NCI-H774 (cell line): ENCODE data around the gene BABAM1.
"Not testable (repeated sequence)": the region's sequence is repeated elsewhere in the genome, so short reads cannot be mapped to it uniquely, and the experiment has no call there.

Experiments used
- DNase-seq: peaks from one replicate; lab custom pipeline; 2025; lab: John Stamatoyannopoulos, UW

Gene BABAM1

DNA sequence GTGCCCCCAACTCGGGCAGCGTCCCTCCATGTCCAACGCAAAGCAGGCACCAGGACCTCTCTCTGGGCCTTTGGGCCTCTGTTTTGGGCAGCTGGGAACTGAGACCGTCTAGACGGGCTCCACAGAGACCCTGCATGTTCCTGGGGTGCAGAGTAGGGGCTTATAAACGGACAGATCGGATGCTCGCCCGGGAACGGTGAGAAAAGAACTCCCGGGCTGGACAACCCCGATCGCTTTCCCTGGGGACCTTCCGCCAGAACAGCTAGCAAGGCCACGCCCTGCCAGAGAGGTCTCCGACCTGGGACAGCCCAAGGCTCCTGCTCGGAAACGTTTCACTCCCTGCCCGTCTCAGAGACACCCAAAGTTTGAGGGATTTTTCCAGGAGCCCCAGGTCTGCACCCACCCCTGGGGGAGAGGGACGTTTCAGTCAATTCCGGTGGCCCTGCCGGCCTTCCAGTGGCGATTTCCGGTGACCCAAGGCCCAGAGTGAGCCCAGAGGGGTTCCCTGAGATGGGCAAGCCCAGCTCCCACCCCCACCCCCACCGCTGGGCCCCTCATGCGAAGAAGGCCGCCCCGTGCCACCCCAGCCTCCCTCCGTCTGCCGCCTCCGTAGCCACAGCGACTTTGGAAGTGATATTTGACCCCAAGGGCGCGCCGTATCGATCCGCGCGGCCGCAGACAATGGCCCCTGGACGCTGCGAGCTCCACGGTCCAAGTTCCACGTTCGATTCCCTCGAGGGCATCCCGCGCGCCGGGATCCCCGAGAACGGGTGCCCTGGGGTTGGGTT, 23.2 kb upstream of the BABAM1 start:
- DNase-seq: no peak

DNA sequence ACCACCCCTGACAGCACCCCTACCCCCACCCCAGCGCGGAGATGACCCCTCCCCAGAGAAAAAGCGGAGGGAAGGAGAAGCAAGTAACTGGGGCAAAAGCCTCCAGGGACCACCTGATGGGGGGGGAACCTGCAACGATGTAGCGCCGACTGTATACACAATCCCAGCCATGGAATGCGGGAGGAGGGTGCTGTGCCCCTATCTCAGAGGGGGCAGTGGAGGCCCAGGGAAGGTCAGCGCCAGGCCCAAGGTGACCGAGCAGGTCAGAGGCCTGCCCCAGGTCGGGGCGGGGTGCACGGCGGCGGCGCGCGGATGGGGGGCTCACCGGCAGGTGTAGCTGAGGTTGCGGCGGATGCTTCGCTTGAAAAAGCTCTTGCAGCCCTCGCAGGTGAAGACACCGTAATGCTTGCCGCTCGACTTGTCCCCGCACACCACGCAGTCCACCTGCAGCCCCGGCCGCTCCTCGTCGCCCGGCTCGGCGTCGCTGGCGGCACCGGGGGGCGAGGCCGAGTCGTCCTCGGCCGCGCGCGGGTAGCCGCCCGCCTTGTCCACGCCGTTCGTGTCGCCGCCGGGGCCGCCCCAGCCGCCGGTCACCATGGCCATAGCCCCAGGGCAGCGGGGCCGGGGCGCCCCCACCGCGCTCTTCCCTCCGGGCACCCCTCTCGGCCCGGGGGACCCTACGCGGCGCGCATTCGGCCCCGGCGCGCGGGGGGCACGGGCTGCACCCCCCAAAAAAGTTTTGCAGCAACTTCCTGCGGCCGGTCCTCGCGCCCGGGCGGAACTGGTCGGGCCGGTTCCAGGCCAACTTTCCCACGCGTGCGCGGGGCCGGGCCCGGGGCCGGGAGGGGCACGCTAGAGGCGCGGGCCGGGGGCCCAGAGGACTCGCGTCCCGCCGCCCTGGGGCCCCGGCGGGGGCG, 22.4 kb upstream of the BABAM1 start:
- DNase-seq: no peak

DNA sequence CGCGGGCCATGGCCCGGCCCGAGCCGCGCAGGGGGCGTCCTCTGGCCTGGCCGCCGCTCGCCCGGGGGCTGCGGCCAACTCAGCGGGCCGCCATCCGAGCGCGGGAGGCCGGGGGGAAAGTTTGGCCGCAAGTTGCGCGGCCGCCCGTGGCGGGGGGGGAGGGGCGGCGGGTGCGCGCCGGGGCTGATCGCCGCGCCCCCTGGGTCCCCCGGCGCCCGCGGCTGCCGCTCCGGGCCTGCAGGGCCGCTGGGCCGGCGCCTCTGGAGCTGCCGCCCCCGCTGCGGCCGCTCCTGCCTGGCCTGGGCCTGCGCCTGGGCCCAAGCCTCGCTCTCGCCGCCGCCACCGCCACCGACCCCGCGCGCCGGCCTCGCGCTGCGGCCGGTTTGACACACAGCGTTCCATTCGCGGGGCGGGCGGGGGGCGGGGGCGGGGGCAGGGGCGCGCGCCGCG, 21.7 kb upstream of the BABAM1 start, which contains the start of gene NR2F6:
Gene NR2F6 (minus strand): TSS at position 385 of the 450 bp plus-strand sequence. CDS start 699 bp downstream, outside the sequence.
- DNase-seq: no peak

DNA sequence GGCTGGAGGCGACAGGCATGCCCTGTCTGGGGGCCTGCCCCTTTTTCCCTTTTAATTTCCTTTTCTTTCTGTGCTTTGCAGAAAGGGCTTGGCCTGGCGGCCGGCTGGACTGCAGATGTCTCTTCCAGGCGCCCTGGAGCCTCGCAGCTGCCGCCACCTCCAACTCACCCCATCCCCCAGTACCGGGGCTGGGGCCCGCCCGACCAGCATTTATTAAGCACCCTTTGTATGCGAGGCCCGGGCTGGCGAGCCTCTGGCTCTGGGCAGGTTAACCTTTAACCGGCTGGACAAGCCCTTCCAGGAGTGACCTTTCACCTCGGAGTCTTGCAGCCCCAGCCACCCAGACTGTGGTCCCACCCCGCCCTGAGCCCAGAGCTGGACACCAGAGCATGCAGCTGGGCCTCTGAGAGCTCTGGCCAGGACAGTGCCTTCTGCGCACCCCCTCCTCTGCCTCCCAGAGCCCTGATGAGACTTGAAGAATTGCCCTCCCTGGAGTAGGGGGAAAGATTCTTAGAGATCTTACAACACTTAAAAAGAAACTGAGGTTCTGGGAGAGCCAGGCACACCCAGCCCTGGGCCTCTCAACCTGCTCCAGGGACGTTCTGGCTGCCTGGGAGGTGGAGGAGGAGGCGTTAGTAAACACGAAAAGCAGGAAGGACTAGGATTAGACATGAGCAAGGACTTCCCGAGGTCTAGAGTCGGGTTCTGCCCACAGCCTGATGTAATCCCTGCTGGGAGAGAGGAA, 20.4 kb upstream of the BABAM1 start:
- peak; percentile 18 for DNase-seq

DNA sequence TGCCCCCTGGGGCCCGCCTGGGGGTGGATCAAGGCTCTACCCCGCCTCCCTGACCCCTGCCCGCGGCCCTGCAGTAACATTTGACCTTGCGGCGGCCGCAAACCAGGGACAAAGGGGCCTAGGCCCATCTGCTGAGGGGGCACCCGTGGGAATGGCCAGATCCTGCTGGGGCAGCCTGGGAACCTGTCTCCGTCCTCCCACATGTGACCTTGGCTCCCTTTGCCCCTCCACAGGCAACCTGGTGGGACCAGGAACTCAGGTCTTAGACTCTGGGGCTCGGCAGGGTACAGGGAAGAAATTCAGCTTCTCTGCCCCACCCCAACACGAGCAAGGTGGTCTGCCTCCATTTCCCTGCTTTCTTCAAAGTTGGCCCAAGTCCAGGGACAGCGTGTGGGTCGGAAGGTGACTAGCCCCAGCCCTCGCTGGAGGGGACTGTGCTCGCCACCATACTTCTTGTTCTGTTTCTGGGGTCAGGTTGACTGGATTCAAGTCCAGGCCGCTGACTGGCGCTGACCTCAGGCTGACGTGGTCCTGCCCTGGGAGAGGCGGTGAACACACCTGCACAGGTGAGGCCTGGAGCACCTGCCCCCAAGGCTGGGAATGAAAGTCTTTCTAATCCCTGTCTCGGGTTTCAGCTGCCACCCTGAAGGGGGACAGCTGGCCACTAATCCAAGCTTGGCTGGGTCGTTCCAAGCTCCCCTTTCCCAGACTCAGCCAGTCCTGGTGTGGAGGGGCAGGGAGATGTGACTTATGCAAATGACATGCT, 19.0 kb upstream of the BABAM1 start:
- DNase-seq: no peak

DNA sequence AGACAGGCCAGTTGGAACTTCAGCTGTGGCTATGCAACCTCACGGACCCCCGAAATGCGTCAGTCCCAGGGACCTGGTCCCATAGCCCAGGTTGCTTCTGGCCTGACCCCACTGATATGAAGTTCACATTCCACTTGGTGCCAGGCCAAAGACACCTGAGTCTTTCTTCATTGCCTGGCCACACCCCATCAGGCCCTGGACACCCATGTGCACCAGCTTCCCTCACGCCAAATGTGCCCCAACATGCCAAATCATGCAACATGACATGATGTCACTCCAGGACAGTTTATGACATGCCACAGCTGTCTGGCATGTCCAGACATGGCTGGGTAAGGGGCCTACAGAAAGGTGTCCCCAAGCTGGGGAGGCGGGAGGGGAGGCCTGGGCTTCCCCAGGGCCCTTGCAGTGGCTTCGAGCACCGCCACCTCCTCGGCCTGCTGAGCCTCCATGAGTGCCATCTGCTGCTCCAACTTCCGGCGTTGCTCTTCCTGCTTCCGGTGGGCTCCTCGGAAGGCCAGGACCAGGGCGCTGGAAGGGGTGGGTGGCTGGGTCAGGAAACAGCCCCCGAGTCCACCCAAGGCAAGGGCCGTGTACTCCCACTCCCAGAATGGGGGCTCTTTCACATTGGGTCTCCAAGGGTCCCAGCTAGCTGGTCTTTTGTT, 17.2 kb upstream of the BABAM1 start:
- no peak for DNase-seq

DNA sequence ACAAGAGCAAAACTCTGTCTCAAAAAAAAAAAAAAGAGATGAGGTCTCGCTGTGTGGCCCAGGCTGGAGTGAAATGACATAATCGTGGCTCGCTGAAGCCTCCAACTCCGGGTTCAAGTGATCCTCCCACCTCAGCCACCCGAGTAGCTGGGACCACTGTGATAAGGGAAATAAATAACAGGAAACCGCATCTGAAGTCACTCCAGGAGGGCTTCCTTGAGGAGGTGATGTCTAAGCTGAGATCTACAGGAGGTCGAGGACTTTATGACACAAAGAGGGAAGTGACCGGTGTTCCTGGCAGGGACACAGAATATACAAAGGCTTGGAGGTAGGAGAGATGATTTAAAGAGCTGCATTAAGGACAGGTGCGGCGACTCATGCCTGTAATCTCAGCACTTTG, 12.6 kb upstream of the BABAM1 start:
- DNase-seq: no peak

DNA sequence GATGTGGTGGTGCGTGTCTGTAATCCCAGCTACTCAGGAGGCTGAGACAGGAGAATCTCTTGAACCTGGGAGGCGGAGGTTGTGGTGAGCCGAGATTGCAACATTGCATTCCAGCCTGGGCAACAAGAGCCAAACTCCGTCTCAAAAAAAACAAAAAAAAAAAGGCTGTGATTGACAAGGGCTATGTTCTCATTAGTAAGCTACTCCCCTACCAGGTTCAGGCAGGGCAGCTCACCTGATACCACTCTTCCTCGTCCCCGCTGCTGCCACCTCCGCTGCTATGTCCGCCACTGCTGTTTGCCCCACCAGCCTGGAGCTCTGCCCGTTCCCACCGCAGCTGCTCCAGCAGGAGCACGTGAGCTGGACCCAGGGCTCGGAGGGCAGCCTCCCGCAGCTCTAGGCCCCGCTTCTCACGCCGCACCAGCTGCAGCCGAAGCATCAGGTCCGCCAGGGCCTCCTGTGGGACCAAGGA, 12.1 kb upstream of the BABAM1 start:
- peak; percentile 10 for DNase-seq

DNA sequence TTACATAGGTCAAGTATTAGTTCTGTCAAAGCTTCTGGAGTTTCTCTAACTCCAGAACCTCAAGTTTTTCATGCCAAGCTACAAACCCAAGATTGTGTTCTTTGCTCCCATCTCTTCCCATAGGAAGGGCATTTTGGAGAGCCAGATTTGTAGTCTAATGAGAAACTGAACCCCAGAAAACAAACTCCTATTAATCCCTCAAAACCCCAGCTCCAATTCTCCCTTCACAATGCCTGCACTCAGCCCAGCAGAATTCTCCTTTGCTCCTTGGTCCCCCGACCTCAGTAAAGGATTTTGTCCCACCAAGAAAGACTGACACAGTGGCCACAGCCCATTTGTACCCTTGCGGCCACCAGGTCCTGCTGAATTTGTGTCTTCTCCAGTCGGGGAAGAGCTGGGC, 11.1 kb upstream of the BABAM1 start:
- DNase-seq: no peak

DNA sequence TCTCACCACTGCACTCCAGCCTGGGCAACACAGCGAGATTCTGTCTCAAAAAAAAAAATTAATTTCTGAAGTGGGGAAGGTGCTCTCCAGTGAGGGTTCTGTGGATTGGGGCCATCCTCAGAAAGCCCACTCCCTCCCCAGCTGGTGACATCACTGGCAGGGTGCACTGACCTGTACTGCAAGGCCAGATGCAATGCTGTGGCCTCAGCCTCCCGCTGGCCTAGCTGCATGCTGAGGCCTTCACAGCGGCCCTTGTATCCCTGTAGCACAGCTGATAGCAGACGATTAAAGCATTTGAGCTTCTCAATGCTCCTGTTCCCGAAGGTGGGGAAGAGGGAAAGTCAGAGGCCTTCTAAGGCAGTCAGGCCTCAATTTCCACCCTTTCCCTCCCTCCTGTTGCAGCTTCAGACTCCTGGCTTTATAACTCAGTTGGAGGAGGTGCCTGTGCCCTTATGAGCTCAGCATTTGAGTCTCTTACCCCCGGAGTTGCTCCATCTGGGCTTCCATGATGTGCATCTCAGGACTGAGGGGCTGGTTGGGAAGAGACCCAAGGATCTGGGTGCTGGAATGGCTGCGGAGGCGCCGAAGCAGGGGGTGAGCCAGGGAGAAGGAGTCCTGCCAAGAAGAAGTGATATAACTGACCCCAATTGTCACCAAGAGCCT, 8.0 kb upstream of the BABAM1 start:
- DNase-seq: no peak

DNA sequence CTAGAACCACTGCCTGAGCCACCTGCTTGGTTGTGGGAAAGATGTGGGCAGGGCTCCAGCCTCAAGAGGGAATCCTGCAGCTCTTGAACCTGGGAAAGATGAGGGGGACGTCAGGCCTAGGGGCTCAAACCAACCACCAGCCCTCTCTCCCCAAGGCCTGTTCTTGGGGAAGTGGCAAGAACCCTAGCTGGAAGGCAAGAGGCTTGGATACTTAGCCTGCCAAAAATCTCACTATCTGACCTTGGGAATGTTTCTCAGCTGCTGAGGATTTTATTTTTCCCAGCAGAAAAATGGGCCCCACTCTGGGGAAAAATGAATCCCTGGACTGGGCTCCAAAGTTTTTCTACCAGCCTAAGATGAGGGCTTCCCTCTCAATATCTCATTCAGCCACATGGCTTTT, 7.3 kb upstream of the BABAM1 start:
- DNase-seq: no peak

DNA sequence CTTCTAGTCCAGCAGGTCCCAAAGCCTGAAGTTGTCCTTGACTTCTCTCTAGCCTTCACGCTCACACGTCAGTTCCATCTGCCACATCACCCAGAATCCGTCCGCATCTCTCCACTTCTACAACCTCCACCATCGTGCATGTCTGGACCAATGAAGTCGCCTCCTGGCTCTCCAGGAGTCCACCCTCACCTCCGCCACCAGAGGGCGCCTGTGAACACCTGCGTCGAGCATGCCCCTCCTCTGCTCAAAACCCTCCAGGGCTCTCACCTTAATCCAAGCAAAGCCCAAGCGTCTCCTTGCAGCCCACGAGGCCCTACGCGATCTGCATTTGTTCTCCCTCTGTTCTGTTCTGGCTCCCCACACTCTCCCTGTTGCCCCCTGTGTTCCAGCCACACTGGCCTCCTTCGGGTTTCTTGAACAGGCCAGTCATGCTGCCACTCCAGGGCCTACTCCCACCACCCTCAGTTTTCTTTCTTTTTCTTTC, 6.4 kb upstream of the BABAM1 start:
- peak; percentile 81 for DNase-seq

DNA sequence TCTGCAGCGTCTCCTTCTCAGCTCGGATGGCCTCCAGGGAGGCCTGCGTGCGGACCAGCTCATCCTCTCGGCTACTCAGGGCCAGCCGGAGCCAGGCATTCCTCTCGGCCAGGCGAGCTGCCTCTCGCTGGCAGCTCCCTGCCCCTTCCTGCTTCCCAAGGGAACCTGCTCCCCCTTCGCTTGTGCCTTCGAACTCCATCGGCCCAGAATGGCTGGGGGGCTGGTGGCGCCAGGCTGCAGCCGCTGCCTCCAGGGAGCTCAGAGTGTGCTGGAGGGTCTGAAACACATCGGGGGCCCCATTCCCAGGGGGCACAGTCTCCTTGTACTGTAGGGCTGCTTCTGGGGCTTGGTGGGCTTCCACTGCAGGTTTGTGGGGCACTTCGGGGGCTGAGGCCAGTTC, 4.7 kb upstream of the BABAM1 start:
- no peak for DNase-seq

DNA sequence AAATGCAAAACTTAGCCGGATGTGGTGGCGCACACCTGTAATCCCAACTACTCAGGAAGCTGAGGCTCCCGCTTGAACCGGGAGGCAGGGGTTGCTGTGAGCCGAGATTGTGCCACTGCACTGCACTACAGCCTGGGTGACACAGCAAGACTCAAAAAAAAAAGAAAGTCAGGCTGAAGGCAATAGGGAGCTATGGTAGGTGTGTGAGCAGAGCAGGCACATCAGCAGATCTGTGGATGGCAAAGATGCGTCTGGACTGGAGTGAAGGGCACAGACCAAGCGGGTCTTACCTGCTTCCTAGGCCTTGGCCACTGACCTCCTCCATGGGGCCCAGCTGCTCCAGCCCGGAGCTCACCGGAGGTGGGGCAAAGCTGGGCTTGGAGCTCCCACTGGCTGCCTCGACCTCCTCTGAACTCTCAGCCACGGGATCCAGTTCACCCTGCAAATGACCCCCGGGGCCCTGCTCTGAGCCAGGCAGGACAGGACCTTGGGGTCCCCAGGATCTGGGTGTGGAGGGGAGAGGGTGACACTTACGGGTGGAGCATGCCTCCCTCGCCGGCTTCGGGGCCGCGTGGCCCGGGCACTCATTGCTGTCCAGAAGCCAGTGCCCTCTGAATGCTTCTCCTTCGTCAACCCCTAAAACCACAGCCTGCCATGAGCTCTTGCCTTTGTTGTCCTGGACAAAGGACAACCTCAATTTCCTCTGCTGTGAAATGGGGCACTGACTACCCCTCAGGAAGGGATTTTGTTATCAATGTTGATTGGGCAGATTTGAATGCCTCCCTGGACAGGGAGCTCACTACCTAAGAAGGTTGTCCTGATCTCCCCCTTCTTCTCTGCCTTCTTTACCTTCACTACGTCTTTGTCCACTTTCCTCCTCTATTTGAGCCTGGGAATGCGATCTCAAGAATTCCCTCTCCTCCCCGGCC, 3.3 kb upstream of the BABAM1 start:
- DNase-seq: no peak

DNA sequence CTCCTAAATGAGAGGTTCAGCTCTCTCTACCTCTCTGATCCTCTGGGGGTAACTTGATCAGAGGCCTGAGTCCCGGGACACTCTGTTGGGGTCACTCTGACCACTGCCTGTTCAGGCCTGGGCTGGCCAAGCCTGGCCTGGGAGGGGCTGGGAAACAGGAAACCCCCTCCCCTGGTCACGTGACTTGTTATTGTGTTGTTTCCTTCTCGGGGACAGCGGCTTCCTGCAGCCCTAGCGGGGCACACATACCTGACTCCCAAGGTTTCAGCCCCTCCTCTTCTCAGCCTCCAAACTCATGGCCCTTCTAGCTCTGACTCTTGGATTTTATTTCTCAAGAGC, 2.6 kb upstream of the BABAM1 start, which contains the start of gene USHBP1:
Gene USHBP1 (minus strand): TSS at position 105 of the 339 bp plus-strand sequence. CDS start 446 bp downstream, outside the sequence.
- no peak for DNase-seq

DNA sequence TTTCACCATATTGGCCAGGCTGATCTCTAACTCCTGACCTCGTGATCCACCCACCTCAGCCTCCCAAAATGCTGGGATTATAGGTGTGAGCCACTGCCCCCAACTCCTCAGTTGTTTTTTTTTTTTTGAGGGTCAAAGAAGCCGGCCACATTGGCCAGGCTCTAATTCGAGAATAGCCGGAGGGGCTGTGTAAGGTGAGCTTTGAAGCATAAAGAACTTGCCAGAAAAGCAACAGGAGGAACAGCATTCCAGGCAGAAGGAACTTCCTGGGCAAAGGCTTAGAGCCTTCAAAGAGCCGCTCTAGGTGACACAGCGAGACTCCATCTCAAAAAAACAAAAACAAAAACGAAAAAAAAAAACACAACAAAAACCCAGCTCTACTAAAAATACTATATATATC, 1.2 kb upstream of the BABAM1 start:
- DNase-seq: no peak

DNA sequence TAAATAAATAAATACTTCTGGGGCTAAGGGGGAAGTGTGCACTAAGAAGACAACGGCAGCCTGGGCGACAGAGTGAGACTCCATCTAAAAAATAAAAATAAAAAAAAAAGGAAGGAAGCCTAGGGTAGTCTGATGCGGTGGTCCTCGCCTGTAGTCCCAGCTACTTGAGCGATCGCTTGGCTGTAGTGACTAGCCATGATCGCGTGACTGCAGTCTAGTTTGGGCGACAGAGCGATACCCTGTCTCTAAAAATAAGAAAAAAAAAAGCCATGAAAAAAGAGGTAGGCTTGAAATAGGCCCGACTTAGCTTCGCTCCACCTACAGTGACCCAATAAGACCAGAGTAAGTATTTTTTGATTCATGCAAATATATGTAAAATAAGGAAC, 661 bp upstream of the BABAM1 start:
- no peak for DNase-seq

DNA sequence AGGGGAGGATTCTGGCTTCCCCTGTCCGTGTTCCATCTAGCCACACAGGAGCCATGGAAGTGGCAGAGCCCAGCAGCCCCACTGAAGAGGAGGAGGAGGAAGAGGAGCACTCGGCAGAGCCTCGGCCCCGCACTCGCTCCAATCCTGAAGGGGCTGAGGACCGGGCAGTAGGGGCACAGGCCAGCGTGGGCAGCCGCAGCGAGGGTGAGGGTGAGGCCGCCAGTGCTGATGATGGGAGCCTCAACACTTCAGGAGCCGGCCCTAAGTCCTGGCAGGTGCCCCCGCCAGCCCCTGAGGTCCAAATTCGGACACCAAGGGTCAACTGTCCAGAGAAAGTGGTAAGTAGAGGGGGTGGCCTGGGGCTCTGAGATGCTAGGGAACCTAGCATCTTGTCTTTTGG, 1.5 kb downstream of the BABAM1 start:
- no peak for DNase-seq

DNA sequence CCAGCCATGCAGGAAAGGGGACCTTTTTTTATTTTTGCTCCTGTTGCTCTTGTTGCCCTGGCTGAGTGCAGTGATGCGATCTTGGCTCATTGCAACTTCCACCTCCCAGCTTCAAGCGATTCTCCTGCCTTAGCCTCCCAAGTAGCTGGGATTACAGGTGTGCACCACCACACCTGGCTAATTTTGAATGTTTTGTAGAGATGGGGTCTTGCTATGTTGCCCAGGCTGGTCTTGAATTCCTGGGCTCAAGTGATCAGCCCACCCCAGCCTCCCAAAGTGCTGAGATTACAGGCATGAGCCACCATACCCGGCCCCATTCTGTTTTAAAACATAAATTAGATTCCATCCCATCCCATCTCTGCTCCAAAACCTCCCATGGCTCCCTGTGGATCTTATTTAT, 7.6 kb downstream of the BABAM1 start:
- DNase-seq: not testable (repeated sequence)
